Measurements from ENCODE around the gene SNHG17.

DNA sequence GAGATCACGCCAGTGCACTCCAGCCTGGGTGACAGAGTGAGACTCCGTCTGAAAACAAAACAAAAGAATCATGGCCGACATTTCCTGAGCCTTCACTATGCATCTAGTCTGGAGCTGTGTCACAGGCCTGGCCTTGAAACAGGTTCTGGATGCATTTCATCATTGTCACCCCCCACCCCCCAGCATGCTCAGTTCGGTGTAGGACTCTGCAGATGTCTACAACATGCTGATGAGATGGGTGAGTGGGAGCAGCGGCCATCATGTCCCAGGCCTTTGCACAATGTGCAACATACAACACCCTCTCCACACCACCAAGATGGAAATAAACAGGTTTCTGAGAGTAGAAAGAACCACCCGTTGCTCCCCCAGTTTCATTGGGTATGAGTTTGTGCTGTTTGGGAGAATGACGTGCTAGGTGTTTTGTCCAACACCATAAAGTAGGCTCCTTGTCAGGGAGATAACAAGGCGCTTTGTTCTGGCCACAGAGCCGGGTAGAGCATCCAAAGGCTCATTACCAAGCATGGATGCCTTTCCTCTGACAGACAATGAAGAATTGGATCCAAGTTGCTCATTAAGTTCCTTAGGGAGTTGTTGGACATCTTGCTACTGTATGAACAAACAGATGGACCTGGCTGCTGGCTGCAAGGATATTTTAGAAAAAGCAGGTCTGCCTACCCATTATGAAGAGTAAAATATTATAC, 22.1 kb downstream of the SNHG17 start:
- TF ChIP-seq CTCF (conservative IDR thresholded peaks at IDR 0.05) (no peak), ZFX (IDR thresholded peaks at IDR 0.05) (no peak)
